Esophagus muscularis mucosa (tissue), 4 donors: ENCODE measurements around the gene RUNX2.

ENCODE experiments used
- EP300 ChIP-seq: sonication (generic); formaldehyde crosslinking; IDR thresholded peaks from one replicate; pipeline ENCODE4 v1.6.1; 2017; ENCODE audit warnings: antibody characterized with exemption
- POLR2A ChIP-seq: fragments of 450-650 bp; IDR thresholded peaks from one replicate; pipeline ENCODE4 v1.6.1; 2017; ENCODE audit warnings: antibody characterized with exemption, moderate library complexity, mild to moderate bottlenecking, low read depth
- TF ChIP-seq, protein P1 (sequence below), 3 experiments: fragments of 200-600 bp in 2 of 3; fragments of 450-650 bp in 1 of 3; sonication (generic) in 2 of 3; IDR thresholded peaks; one replicate each; pipeline ENCODE4 v1.5.1; 2017 to 2019; ENCODE audit warnings: antibody characterized with exemption in 3 of 3, mild to moderate bottlenecking in 2 of 3, moderate library complexity in 1 of 3

DNA sequence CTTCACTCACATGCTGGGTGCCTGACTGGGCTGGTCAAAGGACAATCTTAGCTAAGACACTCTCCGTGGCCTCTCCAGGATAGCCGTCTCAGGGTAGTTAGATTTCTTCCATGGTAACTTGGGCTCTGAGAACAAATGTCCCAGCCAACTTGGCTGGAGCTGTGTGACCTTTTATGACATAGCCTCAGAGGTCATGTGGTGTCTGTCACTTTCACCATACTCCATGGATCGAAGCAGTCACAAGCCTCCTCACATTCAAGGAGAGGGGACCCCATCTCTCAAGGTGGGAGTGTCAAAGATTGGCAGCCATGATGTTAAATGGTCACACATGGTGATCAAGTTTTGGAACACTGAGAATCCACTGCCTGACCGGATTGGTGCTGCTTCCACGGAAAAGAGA lies 240.5 kb downstream of the RUNX2 start:
- TF ChIP-seq, protein P1, sequence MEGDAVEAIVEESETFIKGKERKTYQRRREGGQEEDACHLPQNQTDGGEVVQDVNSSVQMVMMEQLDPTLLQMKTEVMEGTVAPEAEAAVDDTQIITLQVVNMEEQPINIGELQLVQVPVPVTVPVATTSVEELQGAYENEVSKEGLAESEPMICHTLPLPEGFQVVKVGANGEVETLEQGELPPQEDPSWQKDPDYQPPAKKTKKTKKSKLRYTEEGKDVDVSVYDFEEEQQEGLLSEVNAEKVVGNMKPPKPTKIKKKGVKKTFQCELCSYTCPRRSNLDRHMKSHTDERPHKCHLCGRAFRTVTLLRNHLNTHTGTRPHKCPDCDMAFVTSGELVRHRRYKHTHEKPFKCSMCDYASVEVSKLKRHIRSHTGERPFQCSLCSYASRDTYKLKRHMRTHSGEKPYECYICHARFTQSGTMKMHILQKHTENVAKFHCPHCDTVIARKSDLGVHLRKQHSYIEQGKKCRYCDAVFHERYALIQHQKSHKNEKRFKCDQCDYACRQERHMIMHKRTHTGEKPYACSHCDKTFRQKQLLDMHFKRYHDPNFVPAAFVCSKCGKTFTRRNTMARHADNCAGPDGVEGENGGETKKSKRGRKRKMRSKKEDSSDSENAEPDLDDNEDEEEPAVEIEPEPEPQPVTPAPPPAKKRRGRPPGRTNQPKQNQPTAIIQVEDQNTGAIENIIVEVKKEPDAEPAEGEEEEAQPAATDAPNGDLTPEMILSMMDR (IDR thresholded peaks at IDR 0.05): no peak
- no peak for TF ChIP-seq EP300
- no peak for TF ChIP-seq POLR2A
